GM12875 (cell line): ENCODE data around the gene PTBP2.

ENCODE experiments used
- H3K4me3 ChIP-seq: one replicate; pipeline ENCODE4 v1.5.1; 2011; ENCODE audit warnings: low read depth, low read length, control low read depth
- CTCF ChIP-seq: IDR thresholded peaks from 2 replicates; pipeline ENCODE4 v1.5.1; 2011; ENCODE audit warnings: low read depth, mild to moderate bottlenecking, control low read depth, inconsistent platforms, low read length, moderate library complexity, borderline replicate concordance; ENCODE audit not compliant: insufficient read depth

The PTBP2 gene

DNA sequence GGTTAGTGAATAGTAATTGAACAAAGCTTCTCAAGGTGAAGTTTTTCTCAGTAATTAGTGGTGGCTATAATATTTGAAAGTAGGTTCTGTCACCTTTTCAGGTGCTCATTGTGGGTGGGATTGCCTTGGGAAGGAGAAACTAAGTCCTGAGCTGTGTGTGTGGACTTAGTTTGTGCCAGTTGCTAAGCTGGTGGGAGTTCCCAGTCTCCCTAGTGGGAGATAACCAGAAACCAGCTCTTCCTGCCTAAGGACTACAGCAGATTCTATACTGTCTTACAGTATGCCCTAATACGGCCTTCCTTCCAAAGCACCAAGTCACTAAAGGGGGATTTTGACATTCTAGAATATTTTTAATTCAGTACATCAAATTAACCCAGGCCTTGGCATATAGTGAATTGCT is 94.3 kb downstream of the PTBP2 start:
- H3K4me3 ChIP-seq, result no peak overlapping the region
- TF ChIP-seq CTCF, result no peak

- no peak for TF ChIP-seq CTCF
- no peak overlapping the region for H3K4me3 ChIP-seq
Measured at GRCh38 chr1:96820107-96820506, 98.5 kb downstream of the PTBP2 start.

- no peak for TF ChIP-seq CTCF
- H3K4me3 ChIP-seq, result no peak overlapping the region
Measured at GRCh38 chr1:96820671-96821070, 99.1 kb downstream of the PTBP2 start.

DNA sequence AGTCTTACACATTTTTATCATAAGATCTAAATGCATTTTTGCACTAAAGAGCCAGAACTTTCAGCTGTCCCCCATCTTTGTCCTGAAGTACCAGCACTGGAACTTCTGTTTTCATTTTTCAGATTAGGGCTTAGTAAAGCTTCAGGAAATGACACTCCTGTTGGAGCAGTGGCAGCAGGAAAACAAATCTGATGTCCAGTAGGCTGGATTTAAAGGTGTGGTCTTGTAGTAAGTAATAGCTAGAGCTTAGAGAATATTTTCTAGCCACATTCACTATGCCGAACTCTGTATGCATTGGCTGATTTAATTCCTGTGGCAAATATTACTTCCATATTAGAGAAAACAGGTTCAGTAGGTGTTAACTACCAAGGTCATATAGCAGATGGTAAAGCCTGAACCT is 103.6 kb downstream of the PTBP2 start:
- H3K4me3 ChIP-seq, result no peak overlapping the region
- no peak for TF ChIP-seq CTCF

DNA sequence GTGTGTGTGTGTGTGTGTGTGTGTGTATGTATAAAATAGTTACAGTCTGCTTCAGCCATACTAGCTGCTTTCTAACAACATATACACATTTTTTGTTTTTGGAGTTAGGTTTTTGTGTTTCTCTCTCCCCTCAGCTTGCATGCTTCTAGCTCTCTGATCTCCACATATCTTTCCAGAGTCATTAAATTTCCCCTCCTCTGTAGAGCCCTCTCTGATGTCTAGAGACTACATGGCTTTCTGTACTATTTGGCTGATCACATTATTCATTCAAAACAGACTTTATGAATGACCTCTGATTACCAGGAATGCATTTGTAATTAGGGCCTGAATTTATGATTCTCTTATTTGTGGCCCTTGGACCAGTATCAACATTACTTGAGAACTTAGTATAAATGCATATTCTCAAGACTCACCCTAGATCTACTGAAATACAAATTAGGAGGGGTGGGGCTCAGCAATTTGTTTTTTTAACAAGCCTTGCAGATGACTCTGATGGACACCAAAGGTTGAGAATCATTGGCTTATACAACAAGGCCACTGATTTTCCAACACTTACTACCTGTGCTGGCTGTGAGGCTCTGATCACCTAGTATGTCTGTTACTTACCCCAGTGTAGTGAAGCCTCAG is 104.5 kb downstream of the PTBP2 start:
- no peak for TF ChIP-seq CTCF

GRCh38 chr1:96833376-96833775 is 111.8 kb downstream of the PTBP2 start:
- no peak overlapping the region for H3K4me3 ChIP-seq
- TF ChIP-seq CTCF, result no peak

More for the DNA sequence above, 104.5 kb downstream of the PTBP2 start:
- H3K4me3 ChIP-seq, result no peak overlapping the region

DNA sequence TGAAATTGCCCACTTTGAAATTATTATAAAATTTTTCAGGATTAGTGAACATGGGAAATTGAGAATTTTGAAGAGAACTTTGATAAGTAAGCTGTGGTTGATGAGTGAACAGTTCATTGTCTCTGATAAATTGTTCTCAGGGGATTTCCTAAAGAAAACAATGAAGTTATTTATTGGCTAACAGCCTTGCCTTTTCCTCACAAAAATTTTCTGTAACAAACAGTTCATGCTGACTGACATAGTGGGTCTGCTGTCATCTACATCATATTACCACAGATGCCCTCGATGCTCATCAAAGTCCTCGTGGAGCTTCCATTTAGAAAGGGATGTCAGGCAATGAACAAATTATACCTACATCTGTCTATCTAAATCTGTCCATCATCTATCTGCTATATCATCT is 113.4 kb downstream of the PTBP2 start:
- TF ChIP-seq CTCF, result no peak
- no peak overlapping the region for H3K4me3 ChIP-seq
